AG04450 (cell line): ENCODE results near the gene UBR7. TPM values are rescaled to one million over a fixed set of nuclear protein-coding genes. Genes with fewer than 3 reads are reported as not detected.
"Not testable (repeated sequence)": the region's sequence is repeated elsewhere in the genome, so short reads cannot be mapped to it uniquely, and the experiment has no call there.

Experiments used
- CTCF ChIA-PET: fragments of 300-600, 350-600 bp; formaldehyde crosslinking; extraction: SDS; loops from one replicate; lab custom pipeline; 2022; ENCODE audit warnings: antibody characterized with exemption, inconsistent platforms; lab: Charles Lee
- POLR2A ChIA-PET: fragments of 350-600 bp; formaldehyde crosslinking; extraction: SDS; loops from one replicate; lab custom pipeline; 2021; ENCODE audit warnings: antibody characterized with exemption, inconsistent platforms; lab: Yijun Ruan, JAX
- DNase-seq: peaks from one replicate; pipeline ENCODE4 v3.0.0-alpha.2; 2011; ENCODE audit warnings: low read depth, low spot score
- H3K27ac ChIP-seq: one replicate; pipeline ENCODE4 v1.5.1; 2012; ENCODE audit warnings: low read depth, low read length, control low read depth
- H3K27me3 ChIP-seq: one replicate; pipeline ENCODE4 v1.6.0; 2012; ENCODE audit warnings: low read length; ENCODE audit not compliant: control insufficient read depth, insufficient read depth
- H3K4me3 ChIP-seq: 2 replicates; pipeline ENCODE4 v1.5.1; 2011; ENCODE audit warnings: mild to moderate bottlenecking, low read depth, low read length, control low read depth
- H3K9me3 ChIP-seq: 2 replicates; pipeline ENCODE4 v1.5.1; 2012; ENCODE audit warnings: low read length; ENCODE audit not compliant: control insufficient read depth, insufficient read depth
- polyA plus RNA-seq: library from polyadenylated mRNA; depleted of rRNA; stranded (reverse); fragments of >200 nt; gene quantifications from 2 replicates; pipeline ENCODE4 v1.2.3, GENCODE V29; 2011
- TF ChIP-seq, protein P1 (sequence below): IDR thresholded peaks from 2 replicates; pipeline ENCODE4 v1.5.1; 2011; ENCODE audit warnings: low read depth, low read length, control low read depth, inconsistent platforms

The UBR7 gene
- polyA plus RNA-seq, 1 experiment, result 30.7 TPM

DNA sequence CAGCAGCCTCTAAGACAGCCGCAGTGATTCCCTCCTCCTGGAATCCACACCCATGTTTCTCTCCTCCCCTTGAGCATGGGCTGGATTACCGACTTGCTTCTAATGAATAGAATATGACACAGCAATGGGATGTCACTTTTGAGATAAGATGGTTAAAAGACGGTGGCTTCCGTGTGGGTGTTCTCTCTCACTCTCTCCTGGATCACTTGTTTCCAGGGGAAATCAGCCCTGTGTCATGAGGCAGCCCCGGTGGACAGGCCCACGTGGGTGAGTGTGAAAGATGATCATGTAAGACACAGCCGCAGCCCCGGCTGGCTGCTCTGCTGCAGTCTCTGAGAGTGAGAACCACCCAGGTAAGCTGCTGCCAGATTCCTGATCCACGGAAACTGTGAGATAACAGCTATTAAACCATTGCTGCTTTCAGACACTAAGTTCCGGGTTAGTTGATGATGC is 33.1 kb upstream of the UBR7 start:
- no peaks in the 10 kb centered on the region for H3K9me3 ChIP-seq
- H3K4me3 ChIP-seq, result no peak overlapping the region
- H3K27me3 ChIP-seq, result no peaks in the 10 kb centered on the region
- no peak for DNase-seq
- TF ChIP-seq, protein P1, sequence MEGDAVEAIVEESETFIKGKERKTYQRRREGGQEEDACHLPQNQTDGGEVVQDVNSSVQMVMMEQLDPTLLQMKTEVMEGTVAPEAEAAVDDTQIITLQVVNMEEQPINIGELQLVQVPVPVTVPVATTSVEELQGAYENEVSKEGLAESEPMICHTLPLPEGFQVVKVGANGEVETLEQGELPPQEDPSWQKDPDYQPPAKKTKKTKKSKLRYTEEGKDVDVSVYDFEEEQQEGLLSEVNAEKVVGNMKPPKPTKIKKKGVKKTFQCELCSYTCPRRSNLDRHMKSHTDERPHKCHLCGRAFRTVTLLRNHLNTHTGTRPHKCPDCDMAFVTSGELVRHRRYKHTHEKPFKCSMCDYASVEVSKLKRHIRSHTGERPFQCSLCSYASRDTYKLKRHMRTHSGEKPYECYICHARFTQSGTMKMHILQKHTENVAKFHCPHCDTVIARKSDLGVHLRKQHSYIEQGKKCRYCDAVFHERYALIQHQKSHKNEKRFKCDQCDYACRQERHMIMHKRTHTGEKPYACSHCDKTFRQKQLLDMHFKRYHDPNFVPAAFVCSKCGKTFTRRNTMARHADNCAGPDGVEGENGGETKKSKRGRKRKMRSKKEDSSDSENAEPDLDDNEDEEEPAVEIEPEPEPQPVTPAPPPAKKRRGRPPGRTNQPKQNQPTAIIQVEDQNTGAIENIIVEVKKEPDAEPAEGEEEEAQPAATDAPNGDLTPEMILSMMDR, result no peak
- H3K27ac ChIP-seq, result no peak overlapping the region
- ChIA-PET CTCF (interaction anchor here (3.8 kb wide), 1 partner anchor 61 kb away, joined by 20 read pairs; no protein-coding TSS in a partner anchor), POLR2A (interaction anchor here (2.9 kb wide), 1 partner anchor 11 kb away, joined by 10 read pairs; the partner anchor contains the start of genes LYSET and MOAP1)

DNA sequence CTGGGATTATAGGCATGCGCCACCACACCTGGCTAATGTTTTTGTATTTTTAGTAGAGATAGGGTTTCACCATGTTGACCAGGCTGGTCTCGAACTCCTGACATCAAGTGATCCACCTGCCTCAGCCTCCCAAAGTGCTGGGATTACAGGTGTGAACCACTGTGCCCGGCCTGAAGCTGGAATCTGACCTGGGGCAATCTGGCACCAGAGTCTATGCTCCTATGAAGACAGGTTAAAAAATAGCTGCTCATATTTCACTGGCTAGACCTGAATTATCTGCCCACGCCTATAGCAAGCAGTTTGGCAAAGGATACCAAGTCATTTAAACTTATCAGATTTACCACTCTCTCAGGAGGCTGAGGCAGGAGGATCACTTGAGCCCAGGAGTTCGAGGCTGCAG is 32.3 kb upstream of the UBR7 start:
- H3K27ac ChIP-seq, DNase-seq, H3K27me3 ChIP-seq, H3K4me3 ChIP-seq, H3K9me3 ChIP-seq: not testable (repeated sequence)
- ChIA-PET CTCF (interaction anchor here (3.8 to 5.9 kb wide), 2 partner anchors 61 to 62 kb away, joined by 20 to 72 read pairs; partner anchors contain the start of gene ITPK1), POLR2A (interaction anchor here (0.6 to 2.9 kb wide), 2 partner anchors 10 to 380 kb away, joined by 4 to 10 read pairs; partner anchors contain the start of genes LYSET and MOAP1)

DNA sequence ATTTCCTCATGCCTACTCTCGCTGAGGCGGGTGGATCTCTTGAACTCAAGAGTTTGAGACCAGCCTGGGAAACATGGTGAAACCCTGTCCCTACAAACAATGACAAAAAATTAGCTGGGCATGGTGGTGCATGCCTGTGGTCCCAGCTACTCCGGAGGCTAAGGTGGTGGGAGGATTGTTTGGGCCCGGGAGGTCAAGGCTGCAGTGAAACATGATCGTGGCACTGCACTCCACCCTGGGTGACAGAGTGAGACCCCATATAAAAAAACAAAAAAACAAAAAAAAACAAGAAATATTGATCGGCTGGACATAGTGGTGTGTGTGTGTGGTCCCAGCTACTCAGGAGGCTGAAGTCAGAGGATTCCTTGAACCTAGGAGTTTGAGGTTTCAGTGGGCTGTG is 31.6 kb upstream of the UBR7 start:
- POLR2A ChIA-PET, result interaction anchor here (2.9 kb wide), 1 partner anchor 9 kb away, joined by 10 read pairs; the partner anchor contains the start of genes LYSET and MOAP1

DNA sequence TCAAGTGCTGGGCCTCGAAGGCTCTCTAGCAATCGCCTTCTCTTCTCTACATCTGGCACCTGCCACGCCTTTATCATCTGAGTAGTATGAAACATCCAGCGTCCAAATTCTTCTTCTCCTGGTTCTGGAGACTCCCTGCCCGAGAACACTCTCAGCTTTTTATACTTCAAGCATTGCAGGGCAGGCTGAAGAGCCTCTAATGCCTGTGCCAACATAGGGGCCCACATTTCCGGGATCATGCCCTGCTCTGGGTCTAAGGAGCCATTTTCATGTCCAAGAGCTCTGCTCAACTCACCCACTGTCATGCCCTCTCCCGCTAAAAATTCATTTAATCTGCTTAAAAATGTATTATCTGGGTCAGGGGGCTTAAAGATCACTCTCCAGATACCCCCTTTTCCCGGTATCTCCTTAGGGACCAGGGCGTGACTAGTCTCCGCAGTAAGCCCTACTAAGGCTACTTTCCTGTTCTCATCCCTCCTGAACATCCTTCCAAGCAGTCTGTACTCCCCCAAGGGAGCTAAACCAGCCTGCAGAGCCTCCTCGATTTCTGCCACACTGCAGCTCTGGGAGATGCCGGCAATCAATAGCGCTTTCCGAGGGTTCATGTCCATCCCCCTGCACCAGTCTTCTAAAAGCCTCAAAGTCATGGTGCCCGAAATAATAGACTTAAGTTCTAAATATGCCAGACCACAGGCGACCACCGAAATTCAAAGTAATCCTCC is 23.3 kb upstream of the UBR7 start:
- Histone ChIP-seq H3K27ac (no peak overlapping the region), H3K4me3 (peak overlapping the region; percentile 98), H3K27me3 (no peaks in the 10 kb centered on the region), H3K9me3 (no peaks in the 10 kb centered on the region)
- TF ChIP-seq, protein P1, result no peak
- POLR2A ChIA-PET, result interaction anchor here (1.9 kb wide), 1 partner anchor 9 kb away, joined by 10 read pairs; no protein-coding TSS in a partner anchor
- DNase-seq, result no peak
- CTCF ChIA-PET, result interaction anchor here (0.9 to 3.8 kb wide), 4 partner anchors 8 to 71 kb away, joined by 3 to 13 read pairs (median 6); partner anchors contain the start of genes GON7 and UBR7

More for the DNA sequence above, 31.6 kb upstream of the UBR7 start:
- Histone ChIP-seq H3K27ac (no peak overlapping the region), H3K27me3 (no peaks in the 10 kb centered on the region), H3K9me3 (no peaks in the 10 kb centered on the region), H3K4me3 (no peak overlapping the region)
- no peak for DNase-seq
- TF ChIP-seq, protein P1, result no peak
- CTCF ChIA-PET, result interaction anchor here (1.3 to 5.9 kb wide), 4 partner anchors 15 to 223 kb away, joined by 4 to 72 read pairs (median 9); partner anchors contain the start of gene ITPK1

DNA sequence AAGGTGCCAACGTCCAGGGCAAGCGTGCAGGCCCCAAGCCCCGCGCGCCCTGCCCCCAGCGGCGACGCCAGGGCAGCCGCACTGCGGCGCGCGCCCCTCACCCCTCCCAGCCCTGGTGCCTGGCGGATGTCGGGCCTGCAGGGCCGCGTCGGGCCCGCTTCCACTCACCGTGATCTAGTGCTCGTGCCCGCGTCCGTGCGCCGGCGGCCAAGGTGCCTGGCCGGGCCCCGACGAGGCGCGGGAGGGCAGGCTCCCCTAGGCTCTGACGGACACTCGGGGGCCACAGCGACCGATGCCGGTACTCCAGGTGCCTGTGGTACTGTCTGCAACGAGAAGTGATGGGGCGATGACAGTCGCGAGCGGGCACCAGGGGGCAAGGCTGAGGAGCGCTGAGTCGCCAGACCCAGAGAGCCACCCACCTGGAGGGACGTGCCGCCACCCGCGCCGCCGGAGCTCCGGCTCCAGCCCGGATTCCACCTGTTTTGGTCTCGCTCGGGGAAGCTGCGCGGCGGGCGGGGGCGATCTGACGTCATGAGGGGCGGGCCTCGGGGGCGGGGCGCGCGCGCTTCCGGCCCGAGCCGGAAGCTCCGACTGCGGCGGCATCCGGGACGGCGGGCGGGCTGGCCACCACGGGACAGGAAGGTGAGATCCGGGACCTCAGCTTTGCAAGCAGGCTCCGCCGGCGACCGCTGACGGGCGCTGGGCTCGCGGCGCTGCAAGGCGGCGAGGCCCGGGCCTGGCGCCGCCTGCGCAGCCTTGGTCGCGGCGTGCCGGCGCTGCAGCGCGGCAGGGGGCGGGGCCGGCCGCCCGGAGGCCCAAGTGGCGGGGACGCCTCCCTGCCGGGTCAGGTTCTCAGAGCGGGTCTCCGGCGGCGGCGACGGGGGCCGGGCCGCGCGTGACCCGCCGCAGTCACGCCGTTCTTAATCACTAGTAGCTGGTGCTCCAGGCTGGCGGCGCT is 22.4 kb upstream of the UBR7 start, which contains the start of the genes LYSET and MOAP1:
LYSET (plus strand) TSS at position 927 of the 958 bp plus-strand sequence. CDS start 89 bp downstream, outside the sequence.
MOAP1 (minus strand) TSS at position 507 of the 958 bp plus-strand sequence. CDS start 655 bp downstream, outside the sequence.
- Histone ChIP-seq H3K9me3 (no peaks in the 10 kb centered on the region), H3K27me3 (no peaks in the 10 kb centered on the region), H3K27ac (peak within 1 kb of the TSS; percentile 69), H3K4me3 (peak within 1 kb of the TSS; percentile 98)
- DNase-seq, result peak; percentile 36
- POLR2A ChIA-PET, result interaction anchor here (0.6 to 1.9 kb wide), 6 partner anchors 10 to 216 kb away, joined by 3 to 12 read pairs (median 6); partner anchors contain the start of genes GON7, ITPK1 and UBR7
- TF ChIP-seq, protein P1, result no peak
- CTCF ChIA-PET, result interaction anchor here (0.9 to 3.8 kb wide), 4 partner anchors 16 to 358 kb away, joined by 3 to 13 read pairs (median 6); partner anchors contain the start of genes GON7 and UBR7
